Right forelimb (tissue), 1 donor: ENCODE measurements around the gene FRK.
"Not testable (repeated sequence)": the region's sequence is repeated elsewhere in the genome, so short reads cannot be mapped to it uniquely, and the experiment has no call there.

Experiments used
- DNase-seq: peaks from one replicate; pipeline ENCODE4 v3.0.0-alpha.2; 2018

Gene FRK

GRCh38 chr6:116003668-116004067 lies 57.0 kb downstream of the FRK start:
- DNase-seq = no peak

GRCh38 chr6:116002756-116003155 lies 57.9 kb downstream of the FRK start:
- DNase-seq = no peak

- DNase-seq = no peak
Measured at GRCh38 chr6:115999235-115999634, 61.5 kb downstream of the FRK start.

- no peak for DNase-seq
Measured at GRCh38 chr6:115997990-115998585, 62.6 kb downstream of the FRK start.

- DNase-seq = no peak
Measured at GRCh38 chr6:115986026-115986425, 74.7 kb downstream of the FRK start.

- DNase-seq = no peak
Measured at GRCh38 chr6:115984809-115985208, 75.9 kb downstream of the FRK start.

- DNase-seq = no peak
Measured at GRCh38 chr6:115983998-115984397, 76.7 kb downstream of the FRK start.

- DNase-seq = no peak
Measured at GRCh38 chr6:115982453-115982852, 78.2 kb downstream of the FRK start.

- no peak for DNase-seq
Measured at GRCh38 chr6:115977220-115977619, 83.5 kb downstream of the FRK start.

- DNase-seq = no peak
Measured at GRCh38 chr6:115976321-115976870, 84.3 kb downstream of the FRK start.

- no peak for DNase-seq
Measured at GRCh38 chr6:115972679-115973078, 88.0 kb downstream of the FRK start.

GRCh38 chr6:115971785-115972184 lies 88.9 kb downstream of the FRK start:
- no peak for DNase-seq

- DNase-seq = no peak
Measured at GRCh38 chr6:115969930-115970273, 90.8 kb downstream of the FRK start.

- no peak for DNase-seq
Measured at GRCh38 chr6:115969207-115969929, 91.3 kb downstream of the FRK start.

- DNase-seq = not testable (repeated sequence)
Measured at GRCh38 chr6:115960286-115960685, 100.4 kb downstream of the FRK start.

GRCh38 chr6:115958958-115959357 lies 101.7 kb downstream of the FRK start:
- DNase-seq = no peak

- no peak for DNase-seq
Measured at GRCh38 chr6:115954740-115955139, 106.0 kb downstream of the FRK start.

- no peak for DNase-seq
Measured at GRCh38 chr6:115948751-115949150, 111.9 kb downstream of the FRK start.

- DNase-seq = no peak
Measured at GRCh38 chr6:115947966-115948541, 112.6 kb downstream of the FRK start.

- DNase-seq = no peak
Measured at GRCh38 chr6:115945812-115946211, 114.9 kb downstream of the FRK start.

GRCh38 chr6:115945306-115945705 lies 115.4 kb downstream of the FRK start:
- DNase-seq = no peak

GRCh38 chr6:115944829-115945228 lies 115.9 kb downstream of the FRK start:
- DNase-seq = not testable (repeated sequence)

- DNase-seq = not testable (repeated sequence)
Measured at GRCh38 chr6:115937502-115937901, 123.2 kb downstream of the FRK start.

- no peak for DNase-seq
Measured at GRCh38 chr6:115935361-115935760, 125.3 kb downstream of the FRK start.
